ENCODE data around the gene MRTFA. TPM values are rescaled to one million over a fixed set of nuclear protein-coding genes. Genes with fewer than 3 reads are reported as not detected.

MRTFA gene
- total and polyA plus RNA-seq, 9 of the 15 experiments (the other 6 are each of a cell fraction or from before 2014, with no cell fraction given) = 0.84 to 21.1 (median 3.7) TPM

DNA sequence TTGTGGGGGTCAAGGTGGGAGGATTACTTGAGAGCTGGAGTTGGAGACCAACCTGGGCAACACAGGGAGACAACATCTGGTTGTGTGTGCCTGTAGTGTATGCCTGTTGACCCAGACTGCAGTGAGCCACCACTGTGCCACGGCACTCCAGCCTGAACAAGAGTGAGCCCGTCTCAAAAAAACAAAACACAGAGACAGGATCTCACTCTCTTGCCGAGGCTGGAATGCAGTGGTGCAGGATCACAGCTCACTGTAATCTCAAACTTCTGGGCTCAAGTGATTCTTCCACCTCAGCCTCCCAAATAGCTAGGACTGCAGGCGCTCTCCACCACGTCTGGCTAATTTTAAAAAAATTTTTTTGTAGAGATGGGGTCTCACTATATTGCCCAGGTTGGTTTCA is 153.6 kb downstream of the MRTFA start:
- ChIA-PET POLR2A (interaction anchor here (0.6 to 0.9 kb wide), 2 partner anchors 28 to 40 kb away, joined by 3 to 4 read pairs; no protein-coding TSS in a partner anchor), CTCF (ENCODE audit: low intra/inter-chr PET ratio) (no interaction called here)
- BruUV-seq (replicated peaks) = no TSS peak
- Histone ChIP-seq H3K4me1 (replicated peaks in 1 of 2; ENCODE audit: control insufficient read depth in 2 of 2, insufficient read depth in 2 of 2, low read length in 2 of 2) (peaks cover 0 to 10% of the 10 kb centered on the region in 2 experiments; a peak in 2 of 5 replicates), H3K4me2 (ENCODE audit: insufficient read depth, low read length) (no peak overlapping the region), H3K4me3 (no peak overlapping the region), H3K36me3 (ENCODE audit: control insufficient read depth, insufficient read depth, low read length) (no peaks in the 10 kb centered on the region), H3K9me3 (replicated peaks; ENCODE audit: control insufficient read depth, insufficient read depth, low read depth, low read length) (no peaks in the 10 kb centered on the region), H3K27me3 (ENCODE audit: control insufficient read depth in 2 of 2, insufficient read depth in 2 of 2, low read length in 2 of 2) (no peaks in the 10 kb centered on the region), H4K20me1 (replicated peaks; ENCODE audit: control insufficient read depth, insufficient read depth, low read length) (no peaks in the 10 kb centered on the region), H3K9me1 (ENCODE audit: control insufficient read depth, insufficient read depth, low read length) (no peaks in the 10 kb centered on the region), H3K27ac (ENCODE audit: extremely low read depth, low read depth, low read length) (no peak overlapping the region), H3K79me2 (ENCODE audit: control insufficient read depth, insufficient read depth, low read length) (no peaks in the 10 kb centered on the region), H3K9ac (ENCODE audit: insufficient read depth in 1 of 2, low read depth in 2 of 2, low read length in 2 of 2) (no peak overlapping the region), H2AFZ (ENCODE audit: low read depth, low read length) (no peak overlapping the region)
- ATAC-seq = no peak
- DNase-seq (ENCODE audit: extremely low read depth in 1 of 4, low spot score in 3 of 4) = no peak
- in situ Hi-C loops (cut with MboI) = no loop called here
- 76% methylated on average over 5 of the region's 5 CpGs for WGBS (ENCODE audit: insufficient coverage, low coverage, missing lambda C conversion rate)
- intact Hi-C loops (cut with micrococcal nuclease) = no loop called here
- FAIRE-seq = no peak
- TF ChIP-seq ZBTB40 (IDR thresholded peaks at IDR 0.05) (no peak), ZBTB40 (CRISPR knock-in tag; IDR thresholded peaks at IDR 0.05) (no peak), TCF3 (CRISPR knock-in tag; IDR thresholded peaks at IDR 0.05) (no peak), PURB (CRISPR knock-in tag; IDR thresholded peaks at IDR 0.05; ENCODE audit: low read depth) (no peak), PKNOX1 (IDR thresholded peaks at IDR 0.05) (no peak), ZNF41 (CRISPR knock-in tag; conservative IDR thresholded peaks at IDR 0.05) (no peak), ZC3H11A (IDR thresholded peaks at IDR 0.05; ENCODE audit: low read depth, low read length) (no peak), E2F4 (CRISPR knock-in tag; IDR thresholded peaks at IDR 0.05; ENCODE audit: low read depth) (no peak), KLF13 (tag; IDR thresholded peaks at IDR 0.05; ENCODE audit: borderline replicate concordance, low read depth) (no peak), SREBF1 (IDR thresholded peaks at IDR 0.05; ENCODE audit: borderline replicate concordance, low read depth, low read length) (no peak), CCAR2 (IDR thresholded peaks at IDR 0.05; ENCODE audit: low read depth, low read length) (no peak), RBM25 (IDR thresholded peaks at IDR 0.05; ENCODE audit: low read depth, low read length, severe bottlenecking) (no peak)
